GM21737 (cell line): ENCODE measurements around the gene ASIC4.

ENCODE experiments used
- ATAC-seq: cut with Tn5 transposase; IDR thresholded peaks from one replicate; pipeline ENCODE4 v1.9.1; 2021; ENCODE audit warnings: mild to moderate bottlenecking, moderate library complexity; ENCODE audit not compliant: unreplicated experiment

Gene ASIC4

GRCh38 chr2:219532378-219532649 lies 18.0 kb downstream of the ASIC4 start:
- no peak for ATAC-seq

- no peak for ATAC-seq
These were observed 19.8 kb downstream of the ASIC4 start for GRCh38 chr2:219533930-219534661.

- no peak for ATAC-seq
These were observed 22.1 kb downstream of the ASIC4 start for GRCh38 chr2:219536425-219536824.

- ATAC-seq = no peak
These were observed 22.7 kb downstream of the ASIC4 start for GRCh38 chr2:219536967-219537366.

- no peak for ATAC-seq
These were observed 23.6 kb downstream of the ASIC4 start for GRCh38 chr2:219537657-219538488.

- ATAC-seq = no peak
These were observed 24.2 kb downstream of the ASIC4 start for GRCh38 chr2:219538504-219538951.

GRCh38 chr2:219538956-219539788 lies 24.9 kb downstream of the ASIC4 start:
- no peak for ATAC-seq

GRCh38 chr2:219539926-219540678 lies 25.8 kb downstream of the ASIC4 start:
- no peak for ATAC-seq

GRCh38 chr2:219540784-219541504 lies 26.7 kb downstream of the ASIC4 start:
- ATAC-seq = no peak

GRCh38 chr2:219541611-219542180 lies 27.4 kb downstream of the ASIC4 start:
- peak; percentile 47 for ATAC-seq

- peak; percentile 25 for ATAC-seq
These were observed 28.8 kb downstream of the ASIC4 start for GRCh38 chr2:219542931-219543595.

GRCh38 chr2:219543596-219544358 lies 29.5 kb downstream of the ASIC4 start, which contains the start of the genes CHPF and TMEM198:
Gene CHPF, minus strand, starts transcription at chr2:219543809. Its CDS starts 271 bp downstream, at chr2:219543538.
Gene TMEM198, plus strand, starts transcription at chr2:219544028. Its CDS starts 700 bp downstream, at chr2:219544728.
- peak; percentile 61 for ATAC-seq

GRCh38 chr2:219544567-219544966 lies 30.3 kb downstream of the ASIC4 start:
- no peak for ATAC-seq

- no peak for ATAC-seq
These were observed 31.1 kb downstream of the ASIC4 start for GRCh38 chr2:219545295-219545942.

GRCh38 chr2:219545943-219546352 lies 31.7 kb downstream of the ASIC4 start:
- ATAC-seq = no peak

GRCh38 chr2:219547621-219548020 lies 33.3 kb downstream of the ASIC4 start:
- ATAC-seq = no peak

- no peak for ATAC-seq
These were observed 34.7 kb downstream of the ASIC4 start for GRCh38 chr2:219548990-219549389.

- no peak for ATAC-seq
These were observed 35.3 kb downstream of the ASIC4 start for GRCh38 chr2:219549619-219550018.
